Right forelimb (tissue), 1 donor: ENCODE results near the gene RMND5B.
"Not testable (repeated sequence)": the region's sequence is repeated elsewhere in the genome, so short reads cannot be mapped to it uniquely, and the experiment has no call there.

Experiments used
- DNase-seq: peaks from one replicate; pipeline ENCODE4 v3.0.0-alpha.2; 2018

The RMND5B gene

DNA sequence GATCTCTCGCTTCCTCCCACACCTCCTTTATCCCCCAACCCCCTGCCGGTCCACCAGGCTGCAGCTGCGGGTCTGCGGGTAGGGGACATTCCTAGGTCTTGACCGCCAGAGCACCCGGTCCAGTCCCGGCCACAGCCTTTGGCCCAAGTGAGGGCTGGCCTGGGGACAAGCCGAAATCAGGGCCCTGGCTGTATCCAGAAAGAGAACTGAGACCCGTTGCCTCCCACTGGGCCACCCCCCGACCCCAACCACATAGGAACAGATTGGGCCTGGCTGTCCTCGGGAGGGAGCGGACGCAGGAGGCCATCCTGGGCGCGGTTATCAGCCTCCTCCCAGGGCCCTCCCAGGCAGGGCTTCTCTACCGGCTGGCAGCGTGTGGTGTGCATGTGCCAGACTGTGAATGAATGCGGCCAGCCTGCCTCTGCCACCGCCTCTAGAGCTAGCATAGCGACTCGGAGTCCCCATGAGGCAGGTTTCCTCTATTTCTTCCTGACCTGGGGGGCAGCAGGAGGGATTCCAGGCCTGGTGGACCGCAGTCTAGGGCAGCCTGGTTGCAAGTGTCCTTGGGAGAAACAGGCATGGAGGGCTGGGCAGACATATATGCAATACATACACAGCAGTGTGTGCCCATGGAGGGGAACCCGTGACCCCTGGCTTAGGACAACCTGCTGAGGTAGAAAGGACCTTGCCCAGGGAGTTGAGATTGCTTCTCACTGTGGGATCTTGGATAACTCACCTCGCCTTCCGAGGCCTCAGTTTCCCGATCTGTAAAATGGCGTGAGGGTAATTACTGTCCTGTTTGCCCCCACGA lies 16.3 kb upstream of the RMND5B start:
- no peak for DNase-seq

DNA sequence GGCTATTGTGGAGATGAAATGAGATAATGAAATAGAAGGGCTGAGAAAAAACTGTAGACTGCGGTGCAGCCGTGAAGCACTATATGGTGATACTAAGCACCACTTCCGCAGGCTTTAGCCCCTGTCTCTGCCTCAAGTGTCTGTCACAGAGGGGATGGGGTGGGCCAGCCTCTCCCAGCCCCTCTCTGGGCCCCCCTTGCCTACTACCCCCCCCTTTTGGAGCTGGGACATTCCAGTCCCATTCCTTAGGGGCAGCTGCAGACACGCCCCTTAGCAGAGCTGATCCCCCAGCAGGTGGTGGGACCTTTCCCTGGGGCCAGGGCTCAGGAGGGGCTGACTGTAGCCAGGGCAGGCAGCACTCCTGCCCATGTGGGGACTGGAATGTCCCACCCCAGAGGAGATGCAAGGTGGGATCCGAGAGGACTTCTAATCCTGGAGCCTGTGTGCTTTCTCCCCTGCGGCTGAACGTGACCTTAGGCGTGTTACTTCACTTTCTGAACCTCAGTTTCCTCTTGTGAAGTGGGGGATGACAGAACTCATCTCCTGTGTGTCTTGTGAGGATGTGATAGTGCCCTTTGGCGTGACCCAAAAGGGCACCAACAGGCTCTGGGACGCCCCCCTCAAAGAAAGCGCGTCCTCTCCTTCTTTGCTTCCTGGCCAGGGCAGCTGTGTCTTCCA lies 15.5 kb upstream of the RMND5B start:
- DNase-seq, result peak; percentile 59

GRCh38 chr5:178115814-178116142 lies 15.0 kb upstream of the RMND5B start:
- no peak for DNase-seq

DNA sequence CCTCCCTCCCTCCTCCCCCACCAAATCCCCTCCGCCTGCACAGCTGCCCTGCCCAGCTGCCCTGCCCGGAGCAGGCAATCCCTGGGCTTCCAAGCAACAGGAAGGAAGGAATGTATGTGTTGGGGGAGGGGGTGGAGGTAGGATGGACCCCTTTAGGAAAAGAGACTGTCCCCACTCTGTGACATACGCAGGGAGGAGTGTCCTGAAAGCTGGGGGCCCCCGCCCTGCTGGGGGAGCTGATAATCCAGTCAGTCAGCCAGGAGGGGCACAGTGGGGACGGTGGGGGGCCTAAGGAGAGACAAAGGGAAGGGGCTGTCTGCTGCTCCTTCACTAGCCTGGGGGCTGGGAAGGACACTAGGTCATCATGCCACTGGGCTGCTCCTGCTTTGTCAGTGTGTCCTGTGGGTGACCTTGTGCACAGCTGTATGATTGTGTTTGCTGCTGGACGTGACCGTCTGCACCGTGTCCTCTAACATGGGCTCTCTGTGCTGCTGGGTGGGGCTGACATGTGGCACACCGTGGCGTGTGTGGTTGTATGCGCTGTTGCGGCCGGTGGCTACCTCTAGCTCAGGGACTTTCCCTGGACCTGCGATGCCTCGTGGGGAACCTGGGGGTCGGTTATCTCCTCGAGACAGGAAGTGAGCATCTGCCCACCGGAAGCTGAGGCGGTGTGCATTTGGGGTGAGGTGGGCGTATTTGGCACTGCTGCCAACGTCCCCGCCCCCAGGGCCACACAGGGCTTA lies 14.5 kb upstream of the RMND5B start:
- peak; percentile 42 for DNase-seq

DNA sequence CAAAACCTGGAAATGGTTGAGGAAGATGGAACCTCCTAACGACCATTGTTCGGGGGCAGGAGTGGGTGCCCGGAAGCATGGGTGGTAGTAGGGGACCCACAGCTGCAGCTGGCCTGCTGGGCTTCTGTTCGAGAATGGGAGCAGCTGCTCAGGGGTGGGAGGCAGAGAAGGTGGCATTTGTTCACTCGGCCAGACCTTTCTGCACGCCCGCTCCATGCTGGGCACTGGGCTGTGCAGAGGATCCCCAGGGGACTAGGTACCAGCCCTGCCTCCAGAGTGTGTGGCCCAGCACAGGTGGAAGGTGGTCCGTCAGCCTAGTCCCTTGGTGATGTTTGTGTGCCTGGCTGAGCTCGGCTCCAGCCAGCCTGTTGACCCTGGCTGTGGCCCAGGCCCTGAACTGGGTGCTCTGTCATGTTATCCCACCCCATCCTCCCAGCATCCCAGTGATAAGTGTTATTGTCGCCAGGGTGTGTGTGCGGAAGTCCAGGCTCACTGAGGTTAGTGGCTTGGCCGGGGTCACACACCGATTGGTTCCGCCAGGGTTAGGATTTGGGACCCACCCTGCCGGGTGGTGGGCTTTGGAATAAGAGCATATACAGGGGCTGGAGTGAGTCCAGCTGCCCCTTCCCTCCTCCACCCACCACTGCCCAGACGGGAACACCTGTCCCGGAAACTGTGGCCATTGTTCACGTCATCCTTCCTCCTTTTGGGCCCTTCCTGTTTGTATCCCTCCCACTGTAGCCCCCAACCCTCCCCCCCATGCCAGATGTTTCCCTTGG lies 12.7 kb upstream of the RMND5B start:
- no peak for DNase-seq

DNA sequence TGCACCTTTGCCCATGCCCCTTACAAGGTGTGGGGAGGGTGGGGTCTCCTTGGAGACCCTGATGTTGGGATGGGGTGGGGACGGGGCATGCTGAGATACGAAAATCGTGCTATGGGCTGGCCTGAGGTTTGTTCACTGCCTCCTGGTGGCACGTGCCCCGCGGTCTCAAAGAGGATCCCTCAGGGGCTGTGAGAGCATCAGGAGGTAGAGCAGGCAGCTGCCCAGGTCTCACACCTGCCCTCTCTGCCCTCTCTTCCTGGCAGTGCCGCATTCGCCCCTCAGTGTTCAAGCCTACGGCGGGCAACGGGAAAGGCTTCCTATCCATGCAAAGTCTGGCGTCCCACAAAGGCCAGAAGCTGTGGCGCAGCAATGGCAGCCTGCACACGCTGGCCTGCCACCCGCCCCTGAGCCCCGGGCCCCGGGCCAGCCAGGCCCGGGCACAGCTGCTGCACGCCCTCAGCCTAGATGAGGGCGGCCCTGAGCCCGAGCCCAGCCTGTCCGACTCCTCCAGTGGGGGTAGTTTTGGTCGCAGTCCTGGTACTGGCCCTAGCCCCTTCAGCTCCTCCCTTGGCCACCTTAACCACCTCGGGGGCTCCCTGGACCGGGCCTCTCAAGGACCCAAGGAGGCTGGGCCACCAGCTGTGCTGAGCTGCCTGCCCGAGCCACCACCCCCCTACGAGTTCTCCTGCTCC lies 10.8 kb upstream of the RMND5B start:
- peak; percentile 50 for DNase-seq

DNA sequence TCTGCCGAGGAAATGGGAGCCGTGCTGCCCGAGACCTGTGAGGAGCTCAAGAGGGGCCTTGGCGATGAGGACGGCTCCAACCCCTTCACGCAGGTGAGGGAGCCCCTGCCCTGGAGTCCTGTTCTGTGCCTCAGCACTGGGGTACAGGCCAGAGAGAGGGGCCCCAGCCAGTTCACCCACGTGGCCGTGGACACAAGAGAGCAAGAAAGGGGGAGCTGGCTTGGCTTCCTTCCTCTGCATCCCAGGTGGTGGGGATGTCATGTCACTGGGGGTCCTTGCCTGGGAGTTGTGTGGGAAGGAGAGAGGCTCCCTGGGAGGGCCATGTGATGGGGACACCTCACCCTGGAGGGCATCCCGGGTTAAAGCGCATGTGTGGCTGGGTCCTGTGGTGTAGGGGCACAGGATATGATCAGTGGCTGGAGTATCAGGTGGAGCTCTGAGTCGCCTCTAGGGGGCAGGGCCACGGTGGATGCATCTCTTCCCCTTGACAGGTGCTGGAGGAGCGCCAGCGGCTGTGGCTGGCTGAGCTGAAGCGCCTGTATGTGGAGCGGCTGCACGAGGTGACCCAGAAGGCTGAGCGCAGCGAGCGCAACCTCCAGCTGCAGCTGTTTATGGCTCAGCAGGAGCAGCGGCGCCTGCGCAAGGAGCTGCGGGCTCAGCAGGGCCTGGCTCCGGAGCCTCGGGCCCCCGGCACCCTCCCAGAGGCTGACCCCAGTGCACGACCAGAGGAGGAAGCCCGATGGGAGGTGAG lies 10.0 kb upstream of the RMND5B start:
- peak; percentile 83 for DNase-seq

GRCh38 chr5:178121391-178122276 lies 9.2 kb upstream of the RMND5B start:
- DNase-seq, result peak; percentile 86

- no peak for DNase-seq
These were observed 8.5 kb upstream of the RMND5B start for GRCh38 chr5:178122346-178122745.

DNA sequence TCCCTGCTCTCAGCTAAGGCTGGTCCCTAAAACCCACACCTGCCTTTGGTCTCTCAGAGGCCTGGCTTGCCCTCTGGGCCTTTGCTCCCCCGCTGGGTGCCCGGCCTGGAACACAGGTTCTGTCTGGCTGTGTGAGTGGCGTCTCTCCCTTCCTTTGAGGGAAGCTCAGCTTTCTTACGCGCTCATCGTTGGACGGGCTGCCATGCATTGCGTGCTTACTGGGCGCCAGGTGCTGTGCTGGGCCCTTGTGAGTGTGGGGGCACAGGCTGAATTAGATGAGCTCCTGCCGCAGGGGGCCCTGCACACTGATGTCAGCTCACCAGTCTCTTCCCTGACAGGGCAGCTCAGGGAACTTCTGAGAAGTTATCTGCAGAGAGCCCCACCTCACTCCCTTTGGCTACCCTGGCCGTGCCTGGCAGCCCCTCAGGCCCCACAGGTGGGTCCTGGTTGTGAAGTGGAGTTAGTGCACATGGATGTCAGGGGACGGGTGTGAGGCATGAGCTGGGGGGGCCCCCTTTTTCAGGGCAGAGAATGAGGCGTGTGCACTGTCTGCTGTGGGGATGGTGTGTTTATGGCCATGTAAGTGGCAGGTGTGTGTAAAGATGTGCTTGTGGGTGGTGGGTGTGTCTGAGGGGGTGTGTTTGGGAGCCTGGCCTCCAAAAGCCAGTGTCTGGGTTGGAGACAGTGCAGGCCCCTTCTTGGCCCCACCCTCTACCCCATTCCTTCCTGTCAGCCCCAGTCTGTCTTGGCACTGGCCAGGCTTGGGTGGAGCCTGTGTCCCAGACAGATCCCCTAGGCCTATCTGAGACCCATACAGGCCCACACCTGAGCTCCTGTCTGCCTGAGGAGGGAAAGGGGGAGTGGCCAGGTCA lies 7.5 kb upstream of the RMND5B start:
- DNase-seq, result no peak

- DNase-seq, result no peak
These were observed 6.6 kb upstream of the RMND5B start for GRCh38 chr5:178123966-178124925.

- DNase-seq, result no peak
These were observed 5.4 kb upstream of the RMND5B start for GRCh38 chr5:178125253-178125906.

- DNase-seq, result no peak
These were observed 4.3 kb upstream of the RMND5B start for GRCh38 chr5:178126556-178126955.

- DNase-seq, result not testable (repeated sequence)
These were observed 3.4 kb upstream of the RMND5B start for GRCh38 chr5:178127300-178128009.

DNA sequence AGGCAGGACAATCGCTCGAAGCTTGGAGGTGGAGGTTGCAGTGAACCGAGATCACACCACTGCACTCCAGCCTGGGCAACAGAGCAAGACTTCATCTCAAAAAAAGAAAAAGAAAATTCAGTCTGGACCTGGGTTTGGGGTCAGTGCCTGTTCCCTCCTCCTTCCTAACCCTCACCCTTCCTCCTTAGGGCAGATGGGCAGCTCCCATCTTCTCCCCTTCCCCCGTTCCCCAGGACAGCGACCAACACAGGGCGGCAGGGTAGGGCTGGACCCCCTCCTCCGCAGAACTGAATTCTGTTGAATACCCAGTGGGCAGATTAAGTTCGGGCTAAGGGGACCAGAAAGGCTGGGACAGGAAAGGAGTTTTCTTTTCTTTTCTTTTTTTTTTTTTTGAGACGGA lies 1.5 kb upstream of the RMND5B start:
- DNase-seq, result no peak

- DNase-seq, result not testable (repeated sequence)
These were observed 609 bp upstream of the RMND5B start for GRCh38 chr5:178130234-178130575.

- no peak for DNase-seq
These were observed 707 bp downstream of the RMND5B start for GRCh38 chr5:178131446-178131996.
